Fibroblast of mammary gland (primary cell): ENCODE measurements around the gene SCO1.

Source experiments
- DNase-seq: peaks from one replicate; pipeline ENCODE4 v3.0.0-alpha.2; 2010; ENCODE audit warnings: low read depth
- H3K4me3 ChIP-seq: 2 replicates; pipeline ENCODE4 v1.5.1; 2011; ENCODE audit warnings: low read depth, mild to moderate bottlenecking, low read length, moderate library complexity; ENCODE audit not compliant: control insufficient read depth
- CTCF ChIP-seq: conservative IDR thresholded peaks from 2 replicates; pipeline ENCODE4 v1.5.1; 2011; ENCODE audit warnings: low read depth, low read length, inconsistent platforms; ENCODE audit not compliant: control insufficient read depth, insufficient read depth

Gene SCO1

GRCh38 chr17:10633738-10634379 is 63.5 kb downstream of the SCO1 start:
- TF ChIP-seq CTCF: no peak
- no peak for DNase-seq
- H3K4me3 ChIP-seq: no peak overlapping the region

- no peak overlapping the region for H3K4me3 ChIP-seq
- no peak for TF ChIP-seq CTCF
- DNase-seq: no peak
These were observed 65.6 kb downstream of the SCO1 start for GRCh38 chr17:10631701-10632100.

- TF ChIP-seq CTCF: peak; percentile 85
- peak; percentile 28 for DNase-seq
- no peak overlapping the region for H3K4me3 ChIP-seq
These were observed 66.2 kb downstream of the SCO1 start for GRCh38 chr17:10631048-10631700.

GRCh38 chr17:10629706-10630105 is 67.6 kb downstream of the SCO1 start:
- TF ChIP-seq CTCF: no peak
- H3K4me3 ChIP-seq: no peak overlapping the region
- DNase-seq: no peak

- H3K4me3 ChIP-seq: no peak overlapping the region
- TF ChIP-seq CTCF: peak; percentile 29
- DNase-seq: no peak
These were observed 68.6 kb downstream of the SCO1 start for GRCh38 chr17:10628756-10629155.

- DNase-seq: no peak
- no peak overlapping the region for H3K4me3 ChIP-seq
- TF ChIP-seq CTCF: no peak
These were observed 70.9 kb downstream of the SCO1 start for GRCh38 chr17:10626390-10626789.

- no peak for DNase-seq
- no peak overlapping the region for H3K4me3 ChIP-seq
- TF ChIP-seq CTCF: no peak
These were observed 72.4 kb downstream of the SCO1 start for GRCh38 chr17:10624969-10625368.
